ENCODE data around the gene NBR1.
"Not testable (repeated sequence)": the region's sequence is repeated elsewhere in the genome, so short reads cannot be mapped to it uniquely, and the experiment has no call there.

NBR1 gene

DNA sequence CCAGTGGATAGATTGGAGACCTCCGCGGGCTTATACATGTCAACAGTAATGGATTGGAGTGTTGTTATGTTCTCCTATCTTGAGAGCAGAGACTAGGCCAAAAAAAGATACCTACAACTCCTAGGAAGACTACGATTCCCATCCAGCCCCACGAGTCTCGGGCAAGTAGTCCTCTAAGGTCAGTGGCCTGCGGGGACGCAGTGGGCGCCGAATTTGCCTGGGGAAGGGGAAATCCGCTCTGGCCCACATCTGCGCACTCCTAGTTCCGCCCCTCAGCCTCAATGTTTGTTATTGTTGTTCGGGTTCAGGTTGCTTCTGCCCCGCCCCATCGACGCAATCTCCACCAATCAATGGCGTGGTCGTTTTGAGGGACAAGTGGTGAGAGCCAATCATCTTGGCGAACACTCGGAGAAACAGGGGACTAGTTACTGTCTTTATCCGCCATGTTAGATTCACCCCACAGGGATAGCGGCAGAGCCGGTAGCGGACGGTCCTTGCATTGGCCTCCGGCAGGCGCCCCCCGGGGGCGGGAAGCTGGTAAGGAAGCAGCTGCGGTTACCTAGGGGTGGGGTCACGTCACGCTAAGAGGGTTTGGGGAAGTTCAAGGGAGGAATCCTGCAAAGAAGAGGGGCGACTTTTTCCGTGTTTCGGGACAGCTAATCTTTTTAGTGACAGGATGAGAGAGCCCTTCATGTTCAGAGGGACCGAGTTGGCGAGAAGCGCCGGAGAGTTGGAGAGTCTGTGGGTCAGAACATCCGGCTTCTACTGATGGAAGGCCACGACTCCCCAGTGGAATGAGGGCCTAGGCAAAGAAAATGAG is at the start of gene NBR1:
NBR1 (plus strand) TSS at position 449 of the 820 bp plus-strand sequence. CDS start 4,586 bp downstream, outside the sequence.
- DNase-seq: peak; percentile 99

- DNase-seq: peak; percentile 99
These were observed 45.7 kb upstream of the NBR1 start, which contains the start of gene BRCA1 for GRCh38 chr17:43125133-43125966. BRCA1 (minus strand) TSS chr17:43125364; CDS start chr17:43124096, 1,268 bp downstream.

DNA sequence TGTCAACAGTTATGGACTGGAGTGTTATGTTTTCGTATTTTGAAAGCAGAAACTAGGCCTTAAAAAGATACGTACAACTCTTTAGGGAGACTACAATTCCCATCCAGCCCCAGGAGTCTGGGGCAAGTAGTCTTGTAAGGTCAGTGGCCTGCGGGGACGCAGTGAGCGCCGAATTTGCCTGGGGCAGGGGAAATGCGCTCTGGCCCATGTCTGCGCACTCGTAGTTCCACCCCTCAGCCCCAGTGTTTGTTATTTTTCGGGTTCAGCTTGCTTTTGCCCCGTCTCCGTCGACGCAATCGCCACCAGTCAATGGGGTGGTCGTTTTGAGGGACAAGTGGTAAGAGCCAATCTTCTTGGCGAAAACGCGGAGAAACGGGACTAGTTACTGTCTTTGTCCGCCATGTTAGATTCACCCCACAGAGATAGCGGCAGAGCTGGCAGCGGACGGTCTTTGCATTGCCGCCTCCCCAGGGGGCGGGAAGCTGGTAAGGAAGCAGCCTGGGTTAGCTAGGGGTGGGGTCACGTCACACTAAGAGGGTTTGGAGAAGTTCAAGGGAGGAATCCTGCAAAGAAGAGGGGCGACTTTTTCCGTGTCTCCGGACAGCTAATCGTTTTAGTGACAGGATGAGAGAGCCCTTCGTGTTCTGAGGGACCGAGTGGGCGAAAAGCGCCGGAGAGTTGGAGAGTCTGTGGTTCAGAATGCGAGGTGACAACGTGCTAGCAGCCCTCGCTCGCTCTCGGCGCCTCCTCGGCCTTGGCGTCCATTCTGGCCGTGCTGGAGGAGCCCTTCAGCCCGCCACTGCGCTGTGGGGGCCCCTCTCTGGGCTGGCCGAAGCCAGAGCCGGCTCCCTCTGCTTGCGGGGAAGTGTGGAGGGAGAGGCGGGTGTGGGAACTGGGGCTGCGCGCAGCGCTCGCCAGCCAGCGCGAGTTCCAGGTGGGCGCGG is 44.8 kb upstream of the NBR1 start:
- DNase-seq: no peak

- DNase-seq: no peak
These were observed 44.1 kb upstream of the NBR1 start for GRCh38 chr17:43126911-43127290.

GRCh38 chr17:43127333-43127876 is 43.6 kb upstream of the NBR1 start:
- DNase-seq: not testable (repeated sequence)

GRCh38 chr17:43129671-43130010 is 41.4 kb upstream of the NBR1 start:
- DNase-seq: no peak

- DNase-seq: no peak
These were observed 38.9 kb upstream of the NBR1 start for GRCh38 chr17:43132117-43132516.

DNA sequence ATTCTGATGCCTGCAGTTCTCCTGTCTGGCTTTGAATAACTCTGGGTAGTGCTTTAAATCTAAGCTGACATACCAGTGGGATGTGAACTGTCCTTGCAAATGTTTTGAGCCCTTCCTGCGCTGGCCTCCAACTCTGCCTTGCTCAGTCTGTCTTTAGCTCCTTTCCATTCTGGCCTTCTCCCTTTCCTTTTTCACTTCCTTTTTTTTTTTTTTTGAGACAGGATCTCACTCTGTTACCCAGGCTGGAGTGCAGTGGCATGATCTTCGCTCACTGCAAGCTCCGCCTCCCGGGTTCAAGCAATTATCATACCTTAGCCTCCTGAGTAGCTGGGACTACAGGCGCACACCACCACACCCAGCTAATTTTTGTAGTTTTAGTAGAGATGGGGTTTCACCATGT is 37.6 kb upstream of the NBR1 start:
- not testable (repeated sequence) for DNase-seq

GRCh38 chr17:43134774-43135453 is 36.1 kb upstream of the NBR1 start:
- no peak for DNase-seq

DNA sequence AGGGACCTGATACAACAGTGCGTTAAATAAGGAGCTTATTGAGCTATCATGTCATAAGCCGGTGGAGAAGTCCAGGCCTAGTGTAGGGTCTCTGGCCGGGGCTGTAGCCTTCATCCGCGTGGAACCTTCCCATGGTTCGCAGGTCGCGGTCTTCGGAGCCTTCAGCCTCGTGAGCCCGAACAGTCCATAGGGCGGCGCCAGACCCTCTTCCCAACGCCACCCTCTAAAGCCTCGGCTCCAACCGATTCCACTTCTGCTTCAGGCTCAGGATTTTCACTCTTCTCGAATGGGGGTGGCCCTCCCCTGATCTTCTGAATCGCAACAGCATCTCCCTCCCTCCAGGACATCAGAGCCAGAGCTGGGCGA is 35.6 kb upstream of the NBR1 start:
- DNase-seq: no peak

DNA sequence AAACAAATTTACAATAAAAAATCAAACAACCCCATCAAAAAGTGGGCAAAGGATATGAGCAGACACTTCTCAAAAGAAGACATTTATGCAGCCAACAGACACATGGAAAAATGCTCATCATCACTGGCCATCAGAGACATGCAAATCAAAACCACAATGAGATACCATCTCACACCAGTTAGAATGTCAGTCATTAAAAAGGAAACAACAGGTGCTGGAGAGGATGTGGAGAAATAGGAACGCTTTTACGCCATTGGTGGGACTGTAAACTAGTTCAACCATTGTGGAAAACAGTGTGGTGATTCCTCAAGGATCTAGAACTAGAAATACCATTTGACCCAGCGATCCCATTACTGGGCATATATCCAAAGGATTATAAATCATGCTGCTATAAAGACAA is 34.4 kb upstream of the NBR1 start:
- DNase-seq: not testable (repeated sequence)

GRCh38 chr17:43138531-43138930 is 32.5 kb upstream of the NBR1 start:
- not testable (repeated sequence) for DNase-seq

GRCh38 chr17:43140396-43141332 is 30.4 kb upstream of the NBR1 start:
- no peak for DNase-seq

DNA sequence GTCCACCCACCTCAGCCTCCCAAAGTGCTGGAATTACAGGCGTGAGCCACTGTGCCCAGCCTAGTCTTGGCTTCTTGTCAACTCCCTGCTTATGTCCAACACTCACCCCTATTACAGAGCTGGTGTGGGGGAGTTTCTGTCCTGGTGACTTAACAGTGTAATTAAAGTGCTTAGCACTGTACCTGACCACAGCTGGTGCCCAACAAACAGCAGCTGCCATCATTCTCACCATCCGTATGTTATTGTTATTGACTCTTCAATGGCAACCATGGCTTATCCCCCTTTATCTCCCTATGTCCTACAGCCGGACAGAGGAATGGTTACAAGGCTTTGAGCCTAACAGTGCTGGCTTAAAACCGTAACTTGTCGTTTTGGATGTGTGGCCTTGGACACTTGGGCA is 28.9 kb upstream of the NBR1 start:
- DNase-seq: no peak

DNA sequence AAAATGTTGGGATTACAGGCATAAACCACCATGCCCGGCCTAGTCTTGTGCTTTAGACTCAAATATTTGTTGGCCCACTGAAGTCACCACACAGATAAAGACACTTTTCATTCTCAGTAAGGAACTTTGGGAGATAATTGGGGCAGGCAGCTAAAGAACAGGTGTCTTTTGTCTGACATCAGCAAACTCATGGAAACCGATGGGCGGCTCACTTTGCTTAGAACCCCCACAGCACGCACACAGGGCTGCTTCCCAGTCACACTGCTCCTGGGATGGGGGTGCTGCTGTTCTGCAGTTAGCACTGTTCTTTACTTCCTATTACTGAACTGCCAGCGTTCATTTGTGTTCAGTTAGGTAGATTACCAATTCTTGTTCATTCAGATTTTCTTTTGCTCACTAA is 27.8 kb upstream of the NBR1 start:
- no peak for DNase-seq

DNA sequence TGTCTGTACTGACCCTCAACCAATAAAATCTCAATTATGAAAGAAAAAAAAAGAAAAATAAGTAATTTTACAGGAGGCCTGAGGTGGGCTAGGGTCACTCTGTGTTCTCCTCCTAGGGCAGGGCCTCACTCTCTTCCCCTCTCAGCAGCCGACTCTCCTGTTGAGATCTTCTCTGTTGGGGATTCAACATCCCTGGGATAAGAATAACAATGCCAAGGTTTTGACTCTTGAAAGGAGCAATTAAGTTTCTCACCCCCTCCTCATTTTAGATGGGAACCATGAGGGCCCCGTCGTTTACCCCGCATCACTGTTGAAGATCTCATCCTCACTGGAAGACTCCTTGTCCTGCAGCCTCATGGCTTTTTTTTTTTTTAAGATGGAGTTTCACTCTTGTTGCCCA is 24.4 kb upstream of the NBR1 start:
- no peak for DNase-seq

DNA sequence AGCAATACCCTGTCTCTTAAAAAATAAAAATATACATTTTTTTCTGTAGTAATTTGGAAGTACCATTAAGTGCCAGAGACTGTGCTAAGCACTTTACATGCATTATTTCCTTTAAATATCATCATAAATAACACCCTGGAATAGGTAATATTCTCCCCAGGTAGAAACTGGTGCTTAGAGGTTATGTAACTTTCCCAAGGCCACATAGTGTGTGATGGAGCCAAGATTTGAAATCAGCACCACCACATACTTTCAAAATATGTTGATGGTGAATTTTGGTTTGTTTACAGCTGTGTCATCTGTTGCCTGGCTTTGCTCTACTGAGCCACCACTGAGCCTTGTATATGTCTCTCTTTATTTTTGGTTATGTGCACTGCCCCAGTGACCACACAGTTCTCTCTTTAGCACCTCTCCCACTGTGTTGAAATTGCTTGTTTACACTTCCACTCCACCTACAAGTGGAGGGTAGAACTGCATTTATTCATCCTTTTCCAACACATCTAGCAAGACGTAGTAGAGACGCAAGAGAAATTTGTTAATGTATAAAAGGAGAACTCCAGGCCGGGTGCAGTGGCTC is 19.0 kb upstream of the NBR1 start:
- no peak for DNase-seq

DNA sequence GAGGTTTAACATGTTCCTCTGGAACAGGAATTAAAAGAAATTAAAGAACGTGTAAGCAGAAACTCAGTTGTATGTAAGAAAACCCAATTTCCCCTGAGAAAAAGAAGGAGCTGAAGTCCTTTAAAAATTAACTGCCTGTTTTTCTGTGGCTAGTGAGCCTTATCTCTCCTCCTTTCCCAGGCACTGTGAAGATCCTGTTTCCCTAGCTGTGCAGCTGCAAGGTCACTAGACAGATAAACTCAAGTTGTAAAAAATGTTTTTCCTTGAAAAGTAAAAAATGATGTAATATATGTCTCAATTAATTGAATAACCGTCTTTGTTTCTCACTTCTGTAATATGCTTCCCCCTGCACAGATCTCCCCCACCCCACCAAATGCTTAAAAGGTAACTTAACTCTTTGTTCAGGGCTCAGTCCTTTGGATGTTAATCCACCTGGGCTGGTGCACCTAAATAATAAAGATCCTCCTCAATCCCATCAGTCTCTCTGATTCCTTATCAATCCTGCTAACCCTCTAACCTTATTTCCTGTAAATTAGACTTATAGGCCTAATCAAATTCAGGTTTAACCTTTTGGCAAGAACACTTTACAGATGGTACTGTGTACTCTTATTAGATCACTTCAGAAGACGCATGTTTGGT is 17.7 kb upstream of the NBR1 start:
- not testable (repeated sequence) for DNase-seq

DNA sequence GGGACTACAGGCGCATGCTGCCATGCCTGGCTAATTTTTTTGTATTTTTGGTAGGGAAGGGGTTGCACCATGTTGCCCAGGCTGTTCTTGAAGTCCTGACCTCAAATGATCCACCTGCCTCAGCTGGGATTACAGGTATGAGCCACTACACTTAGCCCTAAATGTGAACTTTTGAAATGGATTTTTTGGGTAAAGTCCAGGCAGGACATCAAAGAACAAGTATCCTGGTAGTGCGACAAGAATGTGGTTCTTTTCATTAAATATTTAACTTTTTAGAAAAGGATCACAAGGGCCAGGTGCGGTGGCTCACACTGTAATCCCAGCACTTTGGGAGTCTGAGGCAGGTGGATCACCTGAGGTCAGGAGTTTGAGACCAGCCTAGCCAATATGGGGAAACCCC is 15.3 kb upstream of the NBR1 start:
- no peak for DNase-seq

DNA sequence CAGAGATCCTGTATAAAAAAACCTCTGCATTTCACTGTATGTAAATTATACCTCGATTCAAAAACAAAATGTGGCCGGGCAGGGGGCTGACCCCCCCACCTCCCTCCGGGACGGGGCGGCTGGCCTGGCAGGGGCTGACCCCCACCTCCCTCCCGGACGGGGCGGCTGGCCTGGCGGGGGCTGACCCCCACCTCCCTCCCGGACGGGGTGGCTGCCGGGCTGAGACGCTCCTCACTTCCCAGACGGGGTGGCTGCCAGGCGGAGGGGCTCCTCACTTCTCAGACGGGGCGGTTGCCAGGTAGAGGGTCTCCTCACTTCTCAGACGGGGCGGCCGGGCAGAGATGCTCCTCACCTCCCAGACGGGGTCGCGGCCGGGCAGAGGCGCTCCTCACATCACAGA is 11.8 kb upstream of the NBR1 start:
- not testable (repeated sequence) for DNase-seq

All from activated CD4-positive, alpha-beta T cell treated with anti-CD3 and anti-CD28 coated beads, Interleukin-2, amount 50 U/mL, for 16 hours (primary cell).